HepG2 (cell line): Measurements from ENCODE around the gene RAP1A. TPM values are rescaled to one million over a fixed set of nuclear protein-coding genes. Genes with fewer than 3 reads are reported as not detected.
A peak's percentile ranks its signal among the peaks of the same experiment; 100 is the strongest.

Source experiments
- BCL6 ChIP-seq: IDR thresholded peaks from 2 replicates; pipeline ENCODE4 v1.6.1; 2016; ENCODE audit warnings: missing genetic modification reagents, missing compliant biosample characterization
- GATA4 ChIP-seq: sonication (generic); IDR thresholded peaks from 2 replicates; pipeline ENCODE4 v1.6.1; 2016; ENCODE audit warnings: antibody characterized with exemption, low read depth, borderline replicate concordance
- HMG20B ChIP-seq: conservative IDR thresholded peaks from 2 replicates; pipeline ENCODE4 v1.6.1; 2016; ENCODE audit warnings: missing genetic modification reagents, missing compliant biosample characterization
- MEIS2 ChIP-seq: sonication (generic); formaldehyde crosslinking; IDR thresholded peaks from 2 replicates; pipeline ENCODE4 v1.9.0; 2021; ENCODE audit warnings: mild to moderate bottlenecking, missing genetic modification reagents
- PHF5A ChIP-seq: IDR thresholded peaks from one replicate; pipeline ENCODE4 v1.6.1; 2018; ENCODE audit warnings: low read depth, missing genetic modification reagents; ENCODE audit not compliant: unreplicated experiment
- RXRB ChIP-seq: IDR thresholded peaks from 2 replicates; pipeline ENCODE4 v1.6.1; 2016; ENCODE audit warnings: borderline replicate concordance, missing genetic modification reagents, missing compliant biosample characterization
- TARDBP ChIP-seq: sonication (generic); formaldehyde crosslinking; IDR thresholded peaks from 2 replicates; pipeline ENCODE4 v1.8.0; 2022; ENCODE audit warnings: mild to moderate bottlenecking, missing genetic modification reagents
- YEATS2 ChIP-seq: sonication (generic); formaldehyde crosslinking; IDR thresholded peaks from 2 replicates; pipeline ENCODE4 v1.4.0; 2020; ENCODE audit warnings: missing genetic modification reagents, borderline replicate concordance
- ZFP36 ChIP-seq: fragments of 150-350 bp; IDR thresholded peaks from 2 replicates; pipeline ENCODE4 v1.6.1; 2018; ENCODE audit warnings: borderline replicate concordance, low read length, low read depth; ENCODE audit not compliant: partially characterized antibody
- ZNF747 ChIP-seq: sonication (generic); formaldehyde crosslinking; IDR thresholded peaks from 2 replicates; pipeline ENCODE4 v1.8.1; 2023; ENCODE audit warnings: missing genetic modification reagents, mild to moderate bottlenecking, borderline replicate concordance
- polyA plus RNA-seq, 8 experiments: library from polyadenylated mRNA; depleted of rRNA in 3 of 8; stranded (reverse) in 7 of 8; unstranded in 1 of 8; fragments of >200 nt; fragmentation: Illumina TruSeq in 4 of 8; extraction: Trizol in 4 of 8; gene quantifications; 2 replicates each; pipeline versions ENCODE4 v1.2.1 to v1.2.3, GENCODE V29; 2011 to 2016; ENCODE audit warnings: low read depth in 4 of 8, missing spikeins in 1 of 8, mixed read lengths in 1 of 8; ENCODE audit not compliant: insufficient read depth in 1 of 8
- total RNA-seq, 5 experiments: library from RNA; depleted of rRNA; stranded (reverse); fragments of >200 nt; fragmentation: Illumina TruSeq; extraction: Trizol; gene quantifications; 2 replicates each; pipeline ENCODE4 v1.2.3, GENCODE V29; 2016; ENCODE audit warnings: low read depth in 1 of 5
- TF ChIP-seq, protein P1 (sequence below): sonication (generic); formaldehyde crosslinking; IDR thresholded peaks from 2 replicates; pipeline ENCODE4 v1.4.0; 2020; ENCODE audit warnings: missing genetic modification reagents
- TF ChIP-seq, protein P2 (sequence below): sonication (generic); formaldehyde crosslinking; IDR thresholded peaks from one replicate; pipeline ENCODE4 v1.5.1; 2020; ENCODE audit warnings: mild to moderate bottlenecking, missing genetic modification reagents; ENCODE audit errors: not compliant biosample characterization
- TF ChIP-seq, protein P3 (sequence below): sonication (generic); formaldehyde crosslinking; IDR thresholded peaks from 2 replicates; pipeline ENCODE4 v1.8.0; 2022; ENCODE audit warnings: mild to moderate bottlenecking, missing genetic modification reagents, moderate library complexity
- TF ChIP-seq, protein P4 (sequence below): IDR thresholded peaks from 2 replicates; pipeline ENCODE4 v1.6.1; 2016

The RAP1A gene
- total and polyA plus RNA-seq, 2 of the 13 experiments (the other 11 are each of a cell fraction or from before 2014, with no cell fraction given) = 19.0 to 20.7 TPM

DNA sequence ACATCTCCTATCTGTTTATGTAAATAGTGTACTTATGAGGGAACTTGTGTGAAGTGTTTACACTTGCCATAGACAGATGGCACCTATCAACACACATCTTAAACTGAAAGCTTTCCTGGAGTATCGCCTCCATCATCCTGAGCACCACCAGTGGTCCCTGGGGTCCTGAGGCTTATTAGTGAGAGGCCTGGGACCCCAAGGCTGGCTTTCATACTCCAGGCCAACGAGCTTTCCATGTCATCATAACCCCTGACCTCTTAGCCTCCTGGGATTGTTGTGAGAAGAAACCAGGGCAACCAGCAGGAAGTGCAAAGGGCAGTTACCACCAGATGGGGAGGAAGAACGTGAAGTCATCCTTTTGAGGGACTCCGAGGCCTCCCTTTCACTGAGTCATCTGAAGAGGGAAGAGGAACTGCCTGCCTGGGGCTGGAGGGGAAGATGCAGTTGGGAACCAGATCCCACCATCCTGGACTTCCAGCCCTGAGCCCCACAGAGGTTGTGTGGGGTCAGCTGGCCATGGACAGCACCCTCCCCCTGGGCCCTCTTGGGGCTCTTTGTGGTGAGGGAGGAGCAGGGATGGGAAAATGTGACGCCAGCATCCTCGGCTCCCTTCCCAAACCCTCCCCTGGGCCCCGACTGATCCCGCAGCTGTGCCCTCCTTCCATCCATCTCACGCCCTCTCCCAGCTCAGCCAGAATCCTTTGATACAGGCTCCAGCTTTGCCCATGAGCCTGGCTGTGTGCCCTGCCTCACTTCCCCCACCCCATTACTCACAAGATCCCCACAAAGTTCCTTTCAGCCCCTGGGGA lies 113.8 kb downstream of the RAP1A start (continued):
- TF ChIP-seq, protein P1, sequence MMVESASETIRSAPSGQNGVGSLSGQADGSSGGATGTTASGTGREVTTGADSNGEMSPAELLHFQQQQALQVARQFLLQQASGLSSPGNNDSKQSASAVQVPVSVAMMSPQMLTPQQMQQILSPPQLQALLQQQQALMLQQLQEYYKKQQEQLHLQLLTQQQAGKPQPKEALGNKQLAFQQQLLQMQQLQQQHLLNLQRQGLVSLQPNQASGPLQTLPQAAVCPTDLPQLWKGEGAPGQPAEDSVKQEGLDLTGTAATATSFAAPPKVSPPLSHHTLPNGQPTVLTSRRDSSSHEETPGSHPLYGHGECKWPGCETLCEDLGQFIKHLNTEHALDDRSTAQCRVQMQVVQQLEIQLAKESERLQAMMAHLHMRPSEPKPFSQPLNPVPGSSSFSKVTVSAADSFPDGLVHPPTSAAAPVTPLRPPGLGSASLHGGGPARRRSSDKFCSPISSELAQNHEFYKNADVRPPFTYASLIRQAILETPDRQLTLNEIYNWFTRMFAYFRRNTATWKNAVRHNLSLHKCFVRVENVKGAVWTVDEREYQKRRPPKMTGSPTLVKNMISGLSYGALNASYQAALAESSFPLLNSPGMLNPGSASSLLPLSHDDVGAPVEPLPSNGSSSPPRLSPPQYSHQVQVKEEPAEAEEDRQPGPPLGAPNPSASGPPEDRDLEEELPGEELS (CRISPR knock-in tag) = peak; percentile 57
- TF ChIP-seq ZFP36 = no peak
- TF ChIP-seq, protein P2, sequence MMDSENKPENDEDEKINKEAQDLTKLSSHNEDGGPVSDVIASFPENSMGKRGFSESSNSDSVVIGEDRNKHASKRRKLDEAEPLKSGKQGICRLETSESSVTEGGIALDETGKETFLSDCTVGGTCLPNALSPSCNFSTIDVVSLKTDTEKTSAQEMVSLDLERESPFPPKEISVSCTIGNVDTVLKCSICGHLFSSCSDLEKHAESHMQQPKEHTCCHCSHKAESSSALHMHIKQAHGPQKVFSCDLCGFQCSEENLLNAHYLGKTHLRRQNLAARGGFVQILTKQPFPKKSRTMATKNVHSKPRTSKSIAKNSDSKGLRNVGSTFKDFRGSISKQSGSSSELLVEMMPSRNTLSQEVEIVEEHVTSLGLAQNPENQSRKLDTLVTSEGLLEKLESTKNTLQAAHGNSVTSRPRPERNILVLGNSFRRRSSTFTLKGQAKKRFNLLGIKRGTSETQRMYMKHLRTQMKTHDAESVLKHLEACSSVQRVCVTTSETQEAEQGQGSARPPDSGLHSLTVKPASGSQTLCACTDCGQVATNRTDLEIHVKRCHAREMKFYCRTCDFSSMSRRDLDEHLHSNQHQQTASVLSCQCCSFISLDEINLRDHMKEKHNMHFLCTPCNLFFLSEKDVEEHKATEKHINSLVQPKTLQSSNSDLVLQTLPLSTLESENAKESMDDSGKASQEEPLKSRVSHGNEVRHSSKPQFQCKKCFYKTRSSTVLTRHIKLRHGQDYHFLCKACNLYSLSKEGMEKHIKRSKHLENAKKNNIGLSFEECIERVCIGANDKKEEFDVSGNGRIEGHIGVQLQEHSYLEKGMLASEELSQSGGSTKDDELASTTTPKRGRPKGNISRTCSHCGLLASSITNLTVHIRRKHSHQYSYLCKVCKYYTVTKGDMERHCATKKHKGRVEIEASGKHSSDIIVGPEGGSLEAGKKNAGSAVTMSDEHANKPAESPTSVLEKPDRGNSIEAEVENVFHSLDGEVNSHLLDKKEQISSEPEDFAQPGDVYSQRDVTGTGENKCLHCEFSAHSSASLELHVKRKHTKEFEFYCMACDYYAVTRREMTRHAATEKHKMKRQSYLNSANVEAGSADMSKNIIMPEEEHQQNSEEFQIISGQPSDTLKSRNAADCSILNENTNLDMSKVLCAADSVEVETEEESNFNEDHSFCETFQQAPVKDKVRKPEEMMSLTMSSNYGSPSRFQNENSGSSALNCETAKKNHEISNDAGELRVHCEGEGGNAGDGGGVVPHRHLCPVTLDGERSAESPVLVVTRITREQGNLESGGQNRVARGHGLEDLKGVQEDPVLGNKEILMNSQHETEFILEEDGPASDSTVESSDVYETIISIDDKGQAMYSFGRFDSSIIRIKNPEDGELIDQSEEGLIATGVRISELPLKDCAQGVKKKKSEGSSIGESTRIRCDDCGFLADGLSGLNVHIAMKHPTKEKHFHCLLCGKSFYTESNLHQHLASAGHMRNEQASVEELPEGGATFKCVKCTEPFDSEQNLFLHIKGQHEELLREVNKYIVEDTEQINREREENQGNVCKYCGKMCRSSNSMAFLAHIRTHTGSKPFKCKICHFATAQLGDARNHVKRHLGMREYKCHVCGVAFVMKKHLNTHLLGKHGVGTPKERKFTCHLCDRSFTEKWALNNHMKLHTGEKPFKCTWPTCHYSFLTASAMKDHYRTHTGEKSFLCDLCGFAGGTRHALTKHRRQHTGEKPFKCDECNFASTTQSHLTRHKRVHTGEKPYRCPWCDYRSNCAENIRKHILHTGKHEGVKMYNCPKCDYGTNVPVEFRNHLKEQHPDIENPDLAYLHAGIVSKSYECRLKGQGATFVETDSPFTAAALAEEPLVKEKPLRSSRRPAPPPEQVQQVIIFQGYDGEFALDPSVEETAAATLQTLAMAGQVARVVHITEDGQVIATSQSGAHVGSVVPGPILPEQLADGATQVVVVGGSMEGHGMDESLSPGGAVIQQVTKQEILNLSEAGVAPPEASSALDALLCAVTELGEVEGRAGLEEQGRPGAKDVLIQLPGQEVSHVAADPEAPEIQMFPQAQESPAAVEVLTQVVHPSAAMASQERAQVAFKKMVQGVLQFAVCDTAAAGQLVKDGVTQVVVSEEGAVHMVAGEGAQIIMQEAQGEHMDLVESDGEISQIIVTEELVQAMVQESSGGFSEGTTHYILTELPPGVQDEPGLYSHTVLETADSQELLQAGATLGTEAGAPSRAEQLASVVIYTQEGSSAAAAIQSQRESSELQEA (CRISPR knock-in tag) = no peak
- TF ChIP-seq RXRB = peak; percentile 83
- no peak for TF ChIP-seq GATA4
- TF ChIP-seq MEIS2 (CRISPR knock-in tag) = no peak
- peak; percentile 62; the same call in 1 of the 2 replicates for TF ChIP-seq YEATS2
- TF ChIP-seq PHF5A (CRISPR knock-in tag) = no peak
- TF ChIP-seq HMG20B (CRISPR knock-in tag) = 0 out of 2 replicates have a peak, but pooled peaks have one; percentile 34
- TF ChIP-seq, protein P3, sequence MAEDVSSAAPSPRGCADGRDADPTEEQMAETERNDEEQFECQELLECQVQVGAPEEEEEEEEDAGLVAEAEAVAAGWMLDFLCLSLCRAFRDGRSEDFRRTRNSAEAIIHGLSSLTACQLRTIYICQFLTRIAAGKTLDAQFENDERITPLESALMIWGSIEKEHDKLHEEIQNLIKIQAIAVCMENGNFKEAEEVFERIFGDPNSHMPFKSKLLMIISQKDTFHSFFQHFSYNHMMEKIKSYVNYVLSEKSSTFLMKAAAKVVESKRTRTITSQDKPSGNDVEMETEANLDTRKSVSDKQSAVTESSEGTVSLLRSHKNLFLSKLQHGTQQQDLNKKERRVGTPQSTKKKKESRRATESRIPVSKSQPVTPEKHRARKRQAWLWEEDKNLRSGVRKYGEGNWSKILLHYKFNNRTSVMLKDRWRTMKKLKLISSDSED (CRISPR knock-in tag) = no peak
- TF ChIP-seq TARDBP = peak; percentile 68
- TF ChIP-seq ZNF747 (CRISPR knock-in tag) = peak; percentile 63; the same call in 1 of the 2 replicates
- TF ChIP-seq, protein P4, sequence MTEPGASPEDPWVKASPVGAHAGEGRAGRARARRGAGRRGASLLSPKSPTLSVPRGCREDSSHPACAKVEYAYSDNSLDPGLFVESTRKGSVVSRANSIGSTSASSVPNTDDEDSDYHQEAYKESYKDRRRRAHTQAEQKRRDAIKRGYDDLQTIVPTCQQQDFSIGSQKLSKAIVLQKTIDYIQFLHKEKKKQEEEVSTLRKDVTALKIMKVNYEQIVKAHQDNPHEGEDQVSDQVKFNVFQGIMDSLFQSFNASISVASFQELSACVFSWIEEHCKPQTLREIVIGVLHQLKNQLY (CRISPR knock-in tag) = peak; percentile 69
- peak; percentile 12; the same call in 1 of the 2 replicates for TF ChIP-seq BCL6 (CRISPR knock-in tag)
